Erythroblast (primary cell): ENCODE data around the gene CTRB1.

Experiments
- GATA1 ChIP-seq: IDR thresholded peaks from 2 replicates; pipeline ENCODE4 v1.6.1; 2011; ENCODE audit warnings: low read depth, mild to moderate bottlenecking, control low read depth, low read length, moderate library complexity
- POLR2A ChIP-seq: IDR thresholded peaks from 2 replicates; pipeline ENCODE4 v1.6.1; 2011; ENCODE audit warnings: mild to moderate bottlenecking, low read length

- TF ChIP-seq POLR2A, result no peak
- no peak for TF ChIP-seq GATA1
These were observed 48.8 kb upstream of the CTRB1 start for GRCh38 chr16:75169899-75170405.
